K562 (cell line): ENCODE data around the gene TRIM14. TPM values are rescaled to one million over a fixed set of nuclear protein-coding genes. Genes with fewer than 3 reads are reported as not detected.

Source experiments
- ATAC-seq: fragments of 200-7000 bp; cut with Tn5 transposase; 3 replicates; pipeline ENCODE4 v1.9.1; 2020; ENCODE audit warnings: moderate library complexity
- BruUV-seq: library from RNA; stranded (reverse); fragments of 400-500 nt; replicated peaks from 2 replicates; lab custom pipeline; 2021; lab: Mats Ljungman, UMichigan
- CTCF ChIA-PET: fragments of 300-600 bp; formaldehyde crosslinking; extraction: SDS; loops from one replicate; lab custom pipeline; 2021; ENCODE audit warnings: low intra/inter-chr PET ratio; lab: Yijun Ruan, JAX
- POLR2A ChIA-PET: fragments of 300-600, 350-650 bp; sonication (Branson Sonifier 250); formaldehyde crosslinking; extraction: SDS; loops from one replicate; lab custom pipeline; 2021; ENCODE audit warnings: antibody characterized with exemption, inconsistent platforms; lab: Yijun Ruan, JAX
- DNase-seq, 4 experiments: peaks; one replicate each; pipeline versions ENCODE4 v3.0.0 to v3.0.0-alpha.2; 2011 to 2018; ENCODE audit warnings: low spot score in 3 of 4, mixed read lengths in 3 of 4; ENCODE audit errors: extremely low read depth in 1 of 4
- FAIRE-seq: peaks from 2 replicates; lab custom pipeline; 2011; peaks lifted over from hg19 to GRCh38; lab: Jason Lieb, UNC
- H2AFZ ChIP-seq: 2 replicates; pipeline ENCODE4 v1.6.0; 2011; ENCODE audit warnings: low read depth, low read length, control low read depth, inconsistent platforms
- H3K27ac ChIP-seq: fragments of 200-600 bp; 3 replicates; pipeline ENCODE4 v1.8.0; 2011; ENCODE audit warnings: low read depth, mild to moderate bottlenecking, control low read depth, inconsistent platforms, low read length, moderate library complexity, mixed read lengths; ENCODE audit errors: extremely low read depth
- H3K27me3 ChIP-seq, 2 experiments: fragments of 300-600 bp in 1 of 2; 2 replicates in 1 of 2; 3 replicates in 1 of 2; pipeline versions ENCODE4 v1.6.0 to v1.8.0; 2011; ENCODE audit warnings: inconsistent platforms in 2 of 2, low read length in 2 of 2, mild to moderate bottlenecking in 1 of 2, mixed read lengths in 1 of 2, moderate library complexity in 1 of 2; ENCODE audit not compliant: control insufficient read depth in 2 of 2, insufficient read depth in 2 of 2
- H3K36me3 ChIP-seq: fragments of 300-600 bp; 3 replicates; pipeline ENCODE4 v1.8.0; 2011; ENCODE audit warnings: mild to moderate bottlenecking, low read length, inconsistent platforms; ENCODE audit not compliant: control insufficient read depth, insufficient read depth
- H3K4me1 ChIP-seq, 2 experiments: fragments of 200-600 bp in 1 of 2; replicated peaks in 1 of 2; 2 replicates in 1 of 2; 3 replicates in 1 of 2; pipeline versions ENCODE4 v1.5.1 to v1.8.0; 2011; ENCODE audit warnings: inconsistent platforms in 2 of 2, low read length in 2 of 2, mild to moderate bottlenecking in 1 of 2, mixed read lengths in 1 of 2, moderate library complexity in 1 of 2; ENCODE audit not compliant: control insufficient read depth in 2 of 2, insufficient read depth in 2 of 2
- H3K4me2 ChIP-seq: 2 replicates; pipeline ENCODE4 v1.6.1; 2011; ENCODE audit warnings: low read length, control low read depth, inconsistent platforms, mixed read lengths; ENCODE audit not compliant: insufficient read depth
- H3K4me3 ChIP-seq: fragments of 200-600 bp; sonication (generic), shearing (Covaris generic); 2 replicates; pipeline ENCODE4 v1.5.1; 2016; ENCODE audit warnings: control low read depth, inconsistent platforms
- H3K79me2 ChIP-seq: fragments of 200-600 bp; 3 replicates; pipeline ENCODE4 v1.8.0; 2011; ENCODE audit warnings: low read length, inconsistent platforms; ENCODE audit not compliant: control insufficient read depth, insufficient read depth
- H3K9ac ChIP-seq, 2 experiments: 2 replicates each; pipeline versions ENCODE4 v1.6.0 to v1.6.1; 2011; ENCODE audit warnings: low read depth in 2 of 2, low read length in 2 of 2, control low read depth in 1 of 2, inconsistent platforms in 1 of 2, mild to moderate bottlenecking in 1 of 2, mixed read lengths in 1 of 2; ENCODE audit not compliant: insufficient read depth in 1 of 2
- H3K9me1 ChIP-seq: one replicate; pipeline ENCODE4 v1.6.0; 2011; ENCODE audit warnings: inconsistent platforms, mild to moderate bottlenecking, low read length, moderate library complexity; ENCODE audit not compliant: control insufficient read depth, insufficient read depth
- H3K9me3 ChIP-seq: replicated peaks from 2 replicates; pipeline ENCODE4 v1.5.1; 2011; ENCODE audit warnings: low read depth, low read length, inconsistent platforms; ENCODE audit not compliant: control insufficient read depth, insufficient read depth
- H4K20me1 ChIP-seq: replicated peaks from 2 replicates; pipeline ENCODE4 v1.6.1; 2011; ENCODE audit warnings: low read length, inconsistent platforms, mixed read lengths; ENCODE audit not compliant: control insufficient read depth, insufficient read depth
- BCLAF1 ChIP-seq, 2 experiments: fragments of 450-650 bp in 1 of 2; IDR thresholded peaks; 2 replicates each; pipeline ENCODE4 v1.6.1; 2011 to 2017; ENCODE audit warnings: low read depth in 2 of 2, antibody characterized with exemption in 1 of 2, borderline replicate concordance in 1 of 2, low read length in 1 of 2, mild to moderate bottlenecking in 1 of 2, mixed read lengths in 1 of 2; ENCODE audit not compliant: control insufficient read depth in 1 of 2
- ZFP36 ChIP-seq: fragments of 150-350 bp; IDR thresholded peaks from 2 replicates; pipeline ENCODE4 v1.6.1; 2018; ENCODE audit warnings: low read length, low read depth; ENCODE audit not compliant: partially characterized antibody
- WGBS: fragments of 100-300 bp; shearing (Covaris generic); methylation state at CpG from one replicate; pipeline ENCODE4 v1.1.6; 2016; ENCODE audit warnings: low coverage, mixed read lengths; ENCODE audit not compliant: insufficient coverage; ENCODE audit errors: missing lambda C conversion rate; 5-methylcytosine and 5-hydroxymethylcytosine counted together
- in situ Hi-C: fragments of 300-500 bp; cut with MboI; formaldehyde crosslinking; loops from 4 replicates; pipeline ENCODE4 v1.15.0; 2018; ENCODE audit warnings: inconsistent platforms, mixed read lengths
- intact Hi-C: fragments of 100-400 bp; cut with micrococcal nuclease; formaldehyde crosslinking; loops from 2 replicates; pipeline ENCODE4 v1.14.2; 2022
- polyA plus RNA-seq, 8 experiments: library from polyadenylated mRNA; depleted of rRNA in 4 of 8; stranded (reverse) in 5 of 8; unstranded in 3 of 8; fragments of >200 nt; fragmentation: Nextera tagmentation in 2 of 8; fragmentation: Illumina TruSeq in 1 of 8; extraction: Ambion mirVana in 2 of 8; extraction: Trizol in 1 of 8; gene quantifications; 2 replicates each; pipeline versions ENCODE4 v1.2.1 to v1.2.3, GENCODE V29; 2011 to 2014; ENCODE audit warnings: inconsistent platforms in 1 of 8, missing spikeins in 1 of 8
- total RNA-seq, 7 experiments: library from RNA; depleted of rRNA in 6 of 7; stranded (reverse); fragments of >200 nt in 6 of 7; fragmentation: Illumina TruSeq in 2 of 7; extraction: Trizol in 2 of 7; gene quantifications; 2 replicates each; pipeline versions ENCODE4 v1.2.1 to v1.2.3, GENCODE V29; 2011 to 2021; ENCODE audit warnings: low replicate concordance in 1 of 7

The TRIM14 gene
- total and polyA plus RNA-seq, 9 of the 15 experiments (the other 6 are each of a cell fraction or from before 2014, with no cell fraction given), result 7.6 to 41.0 (median 17.9) TPM

DNA sequence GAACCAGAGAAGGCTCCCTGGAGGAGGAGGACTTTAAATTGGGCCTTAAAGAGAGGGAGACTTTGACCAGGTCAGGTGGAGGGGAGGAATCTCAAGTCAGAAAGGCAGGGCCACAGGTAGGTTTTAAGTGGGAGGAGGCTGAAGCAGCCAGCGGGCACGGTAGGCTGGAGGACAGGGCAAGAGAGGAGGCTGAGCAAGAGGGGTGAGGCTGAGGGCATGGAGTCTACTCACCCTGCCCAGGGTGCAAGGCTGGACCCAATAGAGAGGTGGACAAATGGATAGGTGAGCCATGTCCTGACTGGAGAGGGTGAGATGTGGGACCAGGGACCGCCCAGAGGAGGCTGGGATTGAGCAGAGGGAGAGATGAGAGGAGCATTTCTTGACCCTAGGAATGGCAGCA is 25.6 kb upstream of the TRIM14 start:
- POLR2A ChIA-PET, result interaction anchor here (1.0 kb wide), 1 partner anchor 99 kb away, joined by 3 read pairs; no protein-coding TSS in a partner anchor
- Histone ChIP-seq H3K36me3 (peaks cover 20% of the 10 kb centered on the region; the same call in 2 of the 3 replicates), H3K4me2 (no peak overlapping the region), H3K27me3 (no peaks in the 10 kb centered on the region), H3K9me1 (peaks cover 4% of the 10 kb centered on the region), H3K4me1 (peaks cover 0 to 10% of the 10 kb centered on the region in 2 experiments; a peak in 3 of 5 replicates), H3K79me2 (no peaks in the 10 kb centered on the region), H2AFZ (no peak overlapping the region), H3K9ac (no peak overlapping the region), H3K4me3 (no peak overlapping the region), H3K9me3 (no peaks in the 10 kb centered on the region), H4K20me1 (no peaks in the 10 kb centered on the region), H3K27ac (no peak overlapping the region)
- DNase-seq (no peak), FAIRE-seq (no peak), ATAC-seq (no peak)
- intact Hi-C loops, result no loop called here
- 41% methylated on average over 3 of the region's 3 CpGs for WGBS
- BruUV-seq, result no TSS peak
- in situ Hi-C loops, result no loop called here
- CTCF ChIA-PET, result no interaction called here
- TF ChIP-seq ZFP36 (peak; percentile 85), BCLAF1 (IDR thresholded peaks at IDR 0.05; ENCODE audit: borderline replicate concordance in 1 of 2, control insufficient read depth in 1 of 2, low read depth in 2 of 2, low read length in 1 of 2) (no peak)
